Muscle layer of duodenum (tissue), 2 donors: ENCODE results near the gene CR1.

Experiments
- H3K27ac ChIP-seq: one replicate; pipeline ENCODE4 v1.7.0; 2013; ENCODE audit warnings: mild to moderate bottlenecking, low read length
- H3K27me3 ChIP-seq: one replicate; pipeline ENCODE4 v1.7.0; 2013; ENCODE audit warnings: low read depth, mild to moderate bottlenecking, control low read depth, low read length
- H3K36me3 ChIP-seq, 2 donors: one replicate each; pipeline ENCODE4 v1.7.0; 2013; ENCODE audit warnings: low read length in 2 of 2, control low read depth in 1 of 2, mild to moderate bottlenecking in 1 of 2; ENCODE audit not compliant: insufficient read depth in 2 of 2, control insufficient read depth in 1 of 2
- H3K4me1 ChIP-seq, 2 donors: one replicate each; pipeline ENCODE4 v1.7.0; 2013; ENCODE audit warnings: low read length in 2 of 2, mild to moderate bottlenecking in 2 of 2, control low read depth in 1 of 2, moderate library complexity in 1 of 2; ENCODE audit not compliant: insufficient read depth in 2 of 2, control insufficient read depth in 1 of 2
- H3K4me3 ChIP-seq, 2 donors: one replicate each; pipeline ENCODE4 v1.7.0; 2013; ENCODE audit warnings: low read length in 2 of 2, low read depth in 1 of 2, mild to moderate bottlenecking in 1 of 2
- H3K9me3 ChIP-seq, 2 donors: one replicate each; pipeline ENCODE4 v1.7.0; 2013; ENCODE audit warnings: low read length in 2 of 2, control low read depth in 1 of 2, mild to moderate bottlenecking in 1 of 2; ENCODE audit not compliant: control insufficient read depth in 1 of 2
- donor health status: healthy.

The CR1 gene

GRCh38 chr1:207646944-207647579 is 151.1 kb downstream of the CR1 start:
- Histone ChIP-seq H3K27ac (no peak overlapping the region), H3K27me3 (no peaks in the 10 kb centered on the region), H3K4me3 (no peak overlapping the region), H3K9me3 (no peaks in the 10 kb centered on the region), H3K4me1 (peaks cover 0 to 6% of the 10 kb centered on the region in 2 donors), H3K36me3 (no peaks in the 10 kb centered on the region)

- Histone ChIP-seq H3K36me3 (no peaks in the 10 kb centered on the region), H3K4me3 (no peak overlapping the region), H3K9me3 (no peaks in the 10 kb centered on the region), H3K4me1 (peaks cover 0 to 6% of the 10 kb centered on the region in 2 donors), H3K27me3 (no peaks in the 10 kb centered on the region), H3K27ac (no peak overlapping the region)
Measured at GRCh38 chr1:207647671-207648333, 151.8 kb downstream of the CR1 start.

DNA sequence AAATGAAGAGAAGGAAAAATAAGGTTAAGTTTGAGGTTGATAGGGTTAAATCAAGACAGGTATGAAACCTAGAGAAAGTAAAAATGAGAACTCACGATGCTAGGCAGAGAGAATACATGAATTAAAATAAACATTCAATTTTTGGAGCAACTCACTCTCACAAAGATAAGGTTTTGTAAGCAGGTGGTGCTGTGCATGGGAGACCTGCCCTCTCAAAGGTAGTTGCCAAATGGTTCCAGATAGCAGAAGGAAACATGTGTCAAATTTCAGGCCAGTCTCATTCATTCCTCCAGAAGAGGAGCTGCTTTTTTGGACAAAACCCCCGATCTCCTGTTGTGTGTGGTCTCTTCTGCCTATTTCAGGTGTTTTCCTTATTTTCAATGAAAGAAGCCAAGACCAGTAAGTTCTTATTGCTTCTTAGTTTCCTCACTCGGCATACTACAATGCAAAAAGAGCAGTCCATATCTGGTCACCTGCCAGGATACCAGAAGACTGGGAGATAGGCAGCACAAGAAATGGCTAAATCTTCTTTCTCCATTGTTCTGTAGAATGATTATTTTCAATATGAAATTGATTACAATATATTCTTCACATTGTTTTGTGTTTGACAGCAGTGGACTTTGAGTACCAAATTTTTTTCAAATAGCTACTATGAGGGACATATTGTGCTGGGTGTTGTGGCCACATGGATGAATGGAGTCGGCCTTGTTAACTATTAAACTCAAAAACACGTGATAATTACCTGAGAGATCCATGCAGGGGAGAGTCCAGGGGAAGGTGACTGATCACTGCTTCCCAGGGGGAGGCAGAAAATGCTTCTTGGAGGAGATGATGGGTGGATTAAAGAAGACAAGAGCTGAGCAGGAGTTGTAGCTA is 152.6 kb downstream of the CR1 start:
- Histone ChIP-seq H3K27me3 (no peaks in the 10 kb centered on the region), H3K4me3 (no peak overlapping the region), H3K4me1 (peaks cover 0 to 6% of the 10 kb centered on the region in 2 donors), H3K36me3 (no peaks in the 10 kb centered on the region), H3K27ac (no peak overlapping the region), H3K9me3 (no peaks in the 10 kb centered on the region)

- Histone ChIP-seq H3K36me3 (no peaks in the 10 kb centered on the region), H3K27me3 (no peaks in the 10 kb centered on the region), H3K9me3 (no peaks in the 10 kb centered on the region), H3K4me3 (no peak overlapping the region), H3K27ac (no peak overlapping the region), H3K4me1 (peaks cover 0 to 3% of the 10 kb centered on the region in 2 donors)
Measured at GRCh38 chr1:207649210-207649753, 153.3 kb downstream of the CR1 start.

DNA sequence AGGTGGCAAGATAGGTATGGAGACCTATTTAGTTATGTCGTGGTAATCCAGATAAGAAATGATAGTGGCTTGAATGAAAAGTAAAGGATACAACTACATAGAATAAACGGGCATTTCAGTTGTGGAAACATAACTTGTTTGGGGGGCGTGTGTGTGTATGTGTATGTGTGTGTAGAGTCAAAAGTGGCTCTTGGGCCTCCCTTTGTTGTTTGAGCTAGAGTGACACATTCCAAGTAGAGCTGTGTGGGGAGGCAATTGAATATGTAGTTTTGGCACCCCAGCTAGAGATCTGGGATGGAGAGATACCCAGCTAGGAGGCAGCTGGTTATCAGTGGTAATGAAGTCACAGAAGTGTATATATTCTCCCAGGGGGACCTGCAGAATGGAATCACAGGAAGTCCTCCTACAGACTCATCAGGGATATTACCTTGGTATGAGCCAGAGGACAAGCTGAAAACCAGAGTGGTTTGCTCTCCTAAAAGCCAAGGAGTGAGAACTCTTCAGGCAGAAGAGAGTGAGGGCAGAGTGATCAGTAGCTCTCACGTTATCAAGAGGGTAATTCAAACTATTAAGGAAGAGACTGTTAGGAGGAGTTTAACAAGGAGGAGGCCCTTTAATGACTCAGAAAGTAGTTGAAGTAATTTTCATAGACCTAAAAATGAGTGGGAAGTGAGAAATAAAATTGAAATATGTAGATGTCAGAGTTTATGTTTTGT is 154.1 kb downstream of the CR1 start:
- Histone ChIP-seq H3K27ac (no peak overlapping the region), H3K4me3 (no peak overlapping the region), H3K27me3 (no peaks in the 10 kb centered on the region), H3K36me3 (no peaks in the 10 kb centered on the region), H3K4me1 (no peaks in the 10 kb centered on the region), H3K9me3 (no peaks in the 10 kb centered on the region)

GRCh38 chr1:207651583-207651982 is 155.6 kb downstream of the CR1 start:
- Histone ChIP-seq H3K4me1 (no peaks in the 10 kb centered on the region), H3K36me3 (no peaks in the 10 kb centered on the region), H3K4me3 (no peak overlapping the region), H3K9me3 (no peaks in the 10 kb centered on the region), H3K27ac (no peak overlapping the region), H3K27me3 (no peaks in the 10 kb centered on the region)

DNA sequence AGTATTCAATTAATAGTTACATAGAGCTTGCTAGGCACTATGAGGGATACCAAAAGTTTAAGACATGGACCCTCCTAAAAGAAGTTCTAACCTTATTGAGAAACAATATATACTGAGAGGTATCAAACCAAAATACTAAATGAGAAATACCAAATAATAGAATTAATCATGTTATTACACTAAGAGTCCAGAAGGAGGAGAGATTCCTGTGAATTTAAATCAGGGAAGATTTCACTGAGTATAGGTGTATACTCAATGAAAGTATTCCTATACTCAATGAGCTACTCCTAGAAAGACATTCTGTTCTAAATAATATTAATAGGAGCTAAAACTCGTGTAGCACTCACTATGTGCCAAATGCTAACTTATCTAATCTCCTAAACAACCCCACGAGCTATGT is 158.4 kb downstream of the CR1 start:
- H3K9me3 ChIP-seq: no peaks in the 10 kb centered on the region
- no peaks in the 10 kb centered on the region for H3K27me3 ChIP-seq
- no peak overlapping the region for H3K27ac ChIP-seq
- no peaks in the 10 kb centered on the region for H3K4me1 ChIP-seq
- no peak overlapping the region for H3K4me3 ChIP-seq
- no peaks in the 10 kb centered on the region for H3K36me3 ChIP-seq

GRCh38 chr1:207658408-207658807 is 162.5 kb downstream of the CR1 start:
- Histone ChIP-seq H3K27me3 (no peaks in the 10 kb centered on the region), H3K4me1 (no peaks in the 10 kb centered on the region), H3K27ac (no peak overlapping the region), H3K9me3 (no peaks in the 10 kb centered on the region), H3K36me3 (no peaks in the 10 kb centered on the region), H3K4me3 (no peak overlapping the region)

DNA sequence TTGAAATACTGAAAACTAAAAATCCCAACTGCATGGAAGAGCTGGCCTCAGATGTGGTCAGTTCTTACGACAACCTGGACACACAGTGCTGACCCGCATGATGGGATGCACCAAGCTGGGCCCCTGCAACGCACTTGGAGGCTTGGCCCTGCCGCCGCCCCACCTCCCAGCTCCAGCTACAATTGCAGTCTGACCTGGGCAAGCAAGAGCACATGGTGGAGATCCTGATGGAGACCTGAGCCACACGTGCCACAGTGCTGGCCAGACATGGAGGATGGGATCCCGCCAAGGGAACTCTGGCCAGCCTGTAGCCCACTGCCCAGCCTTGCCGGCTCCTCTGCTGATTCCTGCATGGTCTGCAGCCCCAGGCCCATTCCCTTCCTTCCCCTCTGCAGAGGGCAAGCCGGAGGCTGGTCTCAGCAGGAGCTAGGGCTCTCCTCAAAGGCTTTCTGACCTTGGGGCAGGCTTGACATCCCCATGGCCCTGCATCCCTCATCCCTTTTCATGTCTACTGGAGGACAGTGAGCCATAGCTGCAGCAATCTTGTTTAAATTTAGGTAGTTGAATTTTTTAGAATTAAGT is 163.0 kb downstream of the CR1 start:
- H3K36me3 ChIP-seq: no peaks in the 10 kb centered on the region
- no peak overlapping the region for H3K4me3 ChIP-seq
- H3K4me1 ChIP-seq: no peaks in the 10 kb centered on the region
- no peaks in the 10 kb centered on the region for H3K9me3 ChIP-seq
- no peaks in the 10 kb centered on the region for H3K27me3 ChIP-seq
- H3K27ac ChIP-seq: no peak overlapping the region

GRCh38 chr1:207659545-207660153 is 163.7 kb downstream of the CR1 start:
- Histone ChIP-seq H3K9me3 (no peaks in the 10 kb centered on the region), H3K36me3 (no peaks in the 10 kb centered on the region), H3K4me1 (no peaks in the 10 kb centered on the region), H3K27ac (no peak overlapping the region), H3K4me3 (no peak overlapping the region), H3K27me3 (no peaks in the 10 kb centered on the region)
